HEK293T (cell line): ENCODE measurements around the gene NGRN.

Experiments
- ARNT ChIP-seq: fragments of 450-650 bp; IDR thresholded peaks from 2 replicates; pipeline ENCODE4 v1.6.1; 2017; ENCODE audit warnings: mild to moderate bottlenecking
- BHLHE40 ChIP-seq: fragments of 450-650 bp; IDR thresholded peaks from 2 replicates; pipeline ENCODE4 v1.6.1; 2016; ENCODE audit warnings: mild to moderate bottlenecking, moderate library complexity, borderline replicate concordance
- ELF4 ChIP-seq: fragments of 450-650 bp; IDR thresholded peaks from 2 replicates; pipeline ENCODE4 v1.6.1; 2017; ENCODE audit warnings: antibody characterized with exemption
- FOXA1 ChIP-seq: fragments of 450-650 bp; IDR thresholded peaks from 2 replicates; pipeline ENCODE4 v1.6.1; 2016; ENCODE audit warnings: mild to moderate bottlenecking
- FOXK2 ChIP-seq: fragments of 450-650 bp; IDR thresholded peaks from 2 replicates; pipeline ENCODE4 v1.6.1; 2016; ENCODE audit warnings: mild to moderate bottlenecking
- FOXM1 ChIP-seq: fragments of 450-650 bp; IDR thresholded peaks from 2 replicates; pipeline ENCODE4 v1.6.1; 2017; ENCODE audit warnings: mild to moderate bottlenecking, borderline replicate concordance
- HDGF ChIP-seq: fragments of 450-650 bp; IDR thresholded peaks from 2 replicates; pipeline ENCODE4 v1.6.1; 2017; ENCODE audit warnings: antibody characterized with exemption, borderline replicate concordance
- LEF1 ChIP-seq: fragments of 450-650 bp; IDR thresholded peaks from 2 replicates; pipeline ENCODE4 v1.6.1; 2017; ENCODE audit warnings: mild to moderate bottlenecking, borderline replicate concordance
- NFRKB ChIP-seq: fragments of 450-650 bp; IDR thresholded peaks from 2 replicates; pipeline ENCODE4 v1.6.1; 2016; ENCODE audit warnings: mild to moderate bottlenecking, moderate library complexity
- PKNOX1 ChIP-seq: fragments of 450-650 bp; IDR thresholded peaks from 2 replicates; pipeline ENCODE4 v1.6.1; 2016
- SP1 ChIP-seq: fragments of 450-650 bp; IDR thresholded peaks from 2 replicates; pipeline ENCODE4 v1.6.1; 2017
- SUZ12 ChIP-seq: fragments of 450-650 bp; IDR thresholded peaks from 2 replicates; pipeline ENCODE4 v1.6.1; 2016; ENCODE audit warnings: mild to moderate bottlenecking
- TARDBP ChIP-seq: fragments of 450-650 bp; IDR thresholded peaks from 2 replicates; pipeline ENCODE4 v1.6.1; 2016
- ZNF384 ChIP-seq: fragments of 450-650 bp; IDR thresholded peaks from 2 replicates; pipeline ENCODE4 v1.6.1; 2016

- TF ChIP-seq FOXK2 (no peak), PKNOX1 (no peak), HDGF (no peak), ZNF384 (no peak), SP1 (no peak), BHLHE40 (no peak), FOXM1 (no peak), ARNT (no peak), FOXA1 (no peak), LEF1 (no peak), NFRKB (no peak), ELF4 (no peak), SUZ12 (no peak), TARDBP (no peak)
Observed at GRCh38 chr15:90266485-90266884, 1.0 kb downstream of the NGRN start.
